GM12892 (cell line): ENCODE data around the gene DNASE2B.

Experiments used
- POLR2A ChIP-seq: IDR thresholded peaks from 2 replicates; pipeline ENCODE4 v1.6.1; 2011; ENCODE audit warnings: low read depth, low read length, control low read depth
- TAF1 ChIP-seq: IDR thresholded peaks from 2 replicates; pipeline ENCODE4 v1.6.1; 2011; ENCODE audit warnings: low read depth, mild to moderate bottlenecking, control low read depth, low read length, borderline replicate concordance

DNA sequence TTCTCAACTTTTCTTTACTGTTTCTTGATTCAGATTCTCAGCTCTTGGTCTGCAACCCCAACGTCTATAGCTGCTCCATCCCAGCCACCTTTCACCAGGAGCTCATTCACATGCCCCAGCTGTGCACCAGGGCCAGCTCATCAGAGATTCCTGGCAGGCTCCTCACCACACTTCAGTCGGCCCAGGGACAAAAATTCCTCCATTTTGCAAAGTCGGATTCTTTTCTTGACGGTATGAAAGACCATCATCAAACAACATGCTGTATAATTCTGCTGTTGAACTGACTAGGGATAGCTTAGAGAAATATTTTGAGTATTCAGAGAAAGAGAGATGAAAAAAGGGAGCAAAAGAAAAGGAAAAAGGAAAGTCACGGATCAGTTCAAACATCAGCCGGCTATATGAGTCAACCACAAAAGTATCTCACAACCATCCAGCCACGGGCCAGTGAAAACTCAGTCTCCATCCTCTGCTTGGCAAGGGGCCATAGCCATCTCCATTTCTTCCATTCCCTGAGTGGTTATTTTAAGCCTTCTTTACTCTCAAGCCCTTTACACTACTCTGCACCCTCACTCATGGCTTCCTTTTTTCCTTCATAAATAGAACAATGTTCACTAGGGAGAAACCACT, 14.1 kb downstream of the DNASE2B start:
- TF ChIP-seq TAF1 (no peak), POLR2A (no peak)
